GM18873 (cell line): ENCODE measurements around the gene MAF.
A peak's percentile ranks its signal among the peaks of the same experiment; 100 is the strongest.

ENCODE experiments used
- ATAC-seq: cut with Tn5 transposase; IDR thresholded peaks from one replicate; pipeline ENCODE4 v1.9.1; 2021; ENCODE audit warnings: mild to moderate bottlenecking, moderate library complexity, moderate number of reproducible peaks; ENCODE audit not compliant: unreplicated experiment, low FRiP score

Gene MAF

GRCh38 chr16:79600638-79601091 is at the start of gene MAF:
Gene MAF (minus strand): TSS chr16:79600737. CDS start chr16:79599902, 835 bp downstream.
- peak; percentile 48 for ATAC-seq

GRCh38 chr16:79648826-79649225 is 48.3 kb upstream of the MAF start:
- no peak for ATAC-seq

- no peak for ATAC-seq
These were observed 47.0 kb upstream of the MAF start for GRCh38 chr16:79647586-79647985.

GRCh38 chr16:79645701-79646100 is 45.2 kb upstream of the MAF start:
- no peak for ATAC-seq

- no peak for ATAC-seq
These were observed 44.6 kb upstream of the MAF start for GRCh38 chr16:79644971-79645667.

GRCh38 chr16:79642652-79643051 is 42.1 kb upstream of the MAF start:
- no peak for ATAC-seq

GRCh38 chr16:79640513-79641360 is 40.2 kb upstream of the MAF start:
- no peak for ATAC-seq

- ATAC-seq = no peak
These were observed 39.2 kb upstream of the MAF start for GRCh38 chr16:79639576-79640311.

GRCh38 chr16:79638386-79638785 is 37.8 kb upstream of the MAF start:
- ATAC-seq = no peak

GRCh38 chr16:79635488-79635887 is 35.0 kb upstream of the MAF start:
- no peak for ATAC-seq

- ATAC-seq = no peak
These were observed 33.8 kb upstream of the MAF start for GRCh38 chr16:79634298-79634697.

- ATAC-seq = no peak
These were observed 31.8 kb upstream of the MAF start for GRCh38 chr16:79632289-79632688.

GRCh38 chr16:79628988-79629387 is 28.5 kb upstream of the MAF start:
- no peak for ATAC-seq

- ATAC-seq = peak; percentile 88
These were observed 28.0 kb upstream of the MAF start for GRCh38 chr16:79628501-79628975.

- no peak for ATAC-seq
These were observed 26.6 kb upstream of the MAF start for GRCh38 chr16:79627092-79627491.

- no peak for ATAC-seq
These were observed 25.2 kb upstream of the MAF start for GRCh38 chr16:79625738-79626137.

- no peak for ATAC-seq
These were observed 23.3 kb upstream of the MAF start for GRCh38 chr16:79623824-79624223.

- no peak for ATAC-seq
These were observed 22.5 kb upstream of the MAF start for GRCh38 chr16:79623062-79623461.

- ATAC-seq = no peak
These were observed 20.5 kb upstream of the MAF start for GRCh38 chr16:79621027-79621426.

- no peak for ATAC-seq
These were observed 18.1 kb upstream of the MAF start for GRCh38 chr16:79618692-79619050.
